ENCODE measurements around the gene L3MBTL4.

- no peak for TF ChIP-seq CTCF (IDR thresholded peaks at IDR 0.05)
- no peak for TF ChIP-seq POLR2A (IDR thresholded peaks at IDR 0.05)
Measured at GRCh38 chr18:5967666-5968065, 447.0 kb downstream of the L3MBTL4 start.
